ENCODE measurements around the gene RHEB.

Gene RHEB

GRCh38 chr7:151425670-151426440 lies 93.8 kb downstream of the RHEB start:
- Histone ChIP-seq H2AFZ (ENCODE audit: low read depth) (no peak overlapping the region), H3K27me3 (ENCODE audit: insufficient read depth, low read depth) (no peaks in the 10 kb centered on the region), H3K36me3 (ENCODE audit: insufficient read depth) (no peaks in the 10 kb centered on the region), H3K79me2 (ENCODE audit: insufficient read depth, low read depth) (no peaks in the 10 kb centered on the region), H3K4me1 (ENCODE audit: low read depth, poor library complexity, severe bottlenecking) (peaks cover 26% of the 10 kb centered on the region), H3K9ac (no peak overlapping the region), H3K27ac (no peak overlapping the region), H3K4me3 (IDR thresholded peaks at IDR 0.05; ENCODE audit: insufficient read depth, low read depth, low read length) (no peak overlapping the region), H4K20me1 (ENCODE audit: insufficient read depth) (no peaks in the 10 kb centered on the region), H3K4me2 (no peak overlapping the region)
- no peak for TF ChIP-seq CTCF (conservative IDR thresholded peaks at IDR 0.05; ENCODE audit: low read depth, low read length)

- Histone ChIP-seq H3K4me3 (IDR thresholded peaks at IDR 0.05; ENCODE audit: insufficient read depth, low read depth, low read length) (no peak overlapping the region), H3K9ac (no peak overlapping the region), H3K4me2 (no peak overlapping the region), H3K27ac (no peak overlapping the region), H3K79me2 (ENCODE audit: insufficient read depth, low read depth) (no peaks in the 10 kb centered on the region), H4K20me1 (ENCODE audit: insufficient read depth) (no peaks in the 10 kb centered on the region), H2AFZ (ENCODE audit: low read depth) (no peak overlapping the region), H3K36me3 (ENCODE audit: insufficient read depth) (no peaks in the 10 kb centered on the region), H3K4me1 (ENCODE audit: low read depth, poor library complexity, severe bottlenecking) (peaks cover 17% of the 10 kb centered on the region), H3K27me3 (ENCODE audit: insufficient read depth, low read depth) (no peaks in the 10 kb centered on the region)
- TF ChIP-seq CTCF (conservative IDR thresholded peaks at IDR 0.05; ENCODE audit: low read depth, low read length), result no peak
Measured at GRCh38 chr7:151424799-151425198, 94.9 kb downstream of the RHEB start.

- Histone ChIP-seq H3K27me3 (ENCODE audit: insufficient read depth, low read depth) (no peaks in the 10 kb centered on the region), H3K79me2 (ENCODE audit: insufficient read depth, low read depth) (no peaks in the 10 kb centered on the region), H3K4me2 (no peak overlapping the region), H3K4me3 (IDR thresholded peaks at IDR 0.05; ENCODE audit: insufficient read depth, low read depth, low read length) (no peak overlapping the region), H3K9ac (no peak overlapping the region), H2AFZ (ENCODE audit: low read depth) (no peak overlapping the region), H4K20me1 (ENCODE audit: insufficient read depth) (no peaks in the 10 kb centered on the region), H3K4me1 (ENCODE audit: low read depth, poor library complexity, severe bottlenecking) (peaks cover 8% of the 10 kb centered on the region), H3K36me3 (ENCODE audit: insufficient read depth) (no peaks in the 10 kb centered on the region), H3K27ac (no peak overlapping the region)
- no peak for TF ChIP-seq CTCF (conservative IDR thresholded peaks at IDR 0.05; ENCODE audit: low read depth, low read length)
Measured at GRCh38 chr7:151423936-151424335, 95.8 kb downstream of the RHEB start.

GRCh38 chr7:151423226-151423625 lies 96.5 kb downstream of the RHEB start:
- no peaks in the 10 kb centered on the region for H3K79me2 ChIP-seq (ENCODE audit: insufficient read depth, low read depth)
- H3K36me3 ChIP-seq (ENCODE audit: insufficient read depth), result no peaks in the 10 kb centered on the region
- H4K20me1 ChIP-seq (ENCODE audit: insufficient read depth), result no peaks in the 10 kb centered on the region
- no peak overlapping the region for H2AFZ ChIP-seq (ENCODE audit: low read depth)
- no peak overlapping the region for H3K9ac ChIP-seq
- H3K4me3 ChIP-seq (IDR thresholded peaks at IDR 0.05; ENCODE audit: insufficient read depth, low read depth, low read length), result no peak overlapping the region
- no peaks in the 10 kb centered on the region for H3K27me3 ChIP-seq (ENCODE audit: insufficient read depth, low read depth)
- TF ChIP-seq CTCF (conservative IDR thresholded peaks at IDR 0.05; ENCODE audit: low read depth, low read length), result no peak
- peaks cover under 1% of the 10 kb centered on the region for H3K4me1 ChIP-seq (ENCODE audit: low read depth, poor library complexity, severe bottlenecking)
- no peak overlapping the region for H3K27ac ChIP-seq
- no peak overlapping the region for H3K4me2 ChIP-seq
